Colonic mucosa (tissue), 4 donors: ENCODE measurements around the gene IQCN. TPM values are rescaled to one million over a fixed set of nuclear protein-coding genes. Genes with fewer than 3 reads are reported as not detected.

ENCODE experiments used
- DNase-seq: peaks from one replicate; pipeline ENCODE4 v3.0.0-alpha.2; 2020
- H3K27ac ChIP-seq: fragments of 200-600 bp; one replicate; pipeline ENCODE4 v1.8.0; 2021
- H3K27me3 ChIP-seq: fragments of 200-600 bp; one replicate; pipeline ENCODE4 v1.8.0; 2021
- H3K36me3 ChIP-seq: fragments of 200-600 bp; one replicate; pipeline ENCODE4 v1.8.0; 2021
- H3K4me1 ChIP-seq: fragments of 200-600 bp; one replicate; pipeline ENCODE4 v1.8.0; 2021; ENCODE audit warnings: mild to moderate bottlenecking
- H3K4me3 ChIP-seq: fragments of 200-600 bp; one replicate; pipeline ENCODE4 v1.8.0; 2021
- H3K9ac ChIP-seq, 2 donors: one replicate each; pipeline ENCODE4 v1.7.0; 2013; ENCODE audit warnings: control low read depth in 2 of 2, low read depth in 2 of 2, low read length in 2 of 2
- H3K9me3 ChIP-seq: fragments of 200-600 bp; one replicate; pipeline ENCODE4 v1.8.0; 2021
- CTCF ChIP-seq: fragments of 200-600 bp; IDR thresholded peaks from one replicate; pipeline ENCODE4 v1.8.0; 2022; ENCODE audit warnings: antibody characterized with exemption, mild to moderate bottlenecking
- intact Hi-C: fragments of 100-400 bp; cut with DNase I; formaldehyde crosslinking; loops from one replicate; pipeline ENCODE4 v1.14.1; 2022
- total RNA-seq, 2 donors: library from RNA; stranded (reverse); fragmentation: NEBNext Ultra II Directional in 1 of 2; extraction: Animal tissue kit (Norgen Biotek cat#: 25700) in 1 of 2; gene quantifications; one replicate each; pipeline ENCODE4 v1.2.1, GENCODE V29; 2021
- donor health status: healthy.
- donor health status: DM: no; HTN: no; CAD: no.
- donor health status: DM: no; HTN: no; CAD: no.

Gene IQCN
- total RNA-seq, 2 donors from 2014 or later, result 1.7 to 3.0 TPM

GRCh38 chr19:18219911-18220631 lies 54.2 kb downstream of the IQCN start:
- DNase-seq, result no peak
- Histone ChIP-seq H3K9me3 (no peaks in the 10 kb centered on the region), H3K9ac (no peak overlapping the region), H3K27me3 (peaks cover 4% of the 10 kb centered on the region), H3K4me3 (no peak overlapping the region), H3K36me3 (no peaks in the 10 kb centered on the region), H3K27ac (no peak overlapping the region), H3K4me1 (peaks cover 5% of the 10 kb centered on the region)
- no peak for TF ChIP-seq CTCF
- intact Hi-C loops, result loop anchor here (10.0 kb wide), 1 partner anchor 115 kb away; no protein-coding TSS in a partner anchor

DNA sequence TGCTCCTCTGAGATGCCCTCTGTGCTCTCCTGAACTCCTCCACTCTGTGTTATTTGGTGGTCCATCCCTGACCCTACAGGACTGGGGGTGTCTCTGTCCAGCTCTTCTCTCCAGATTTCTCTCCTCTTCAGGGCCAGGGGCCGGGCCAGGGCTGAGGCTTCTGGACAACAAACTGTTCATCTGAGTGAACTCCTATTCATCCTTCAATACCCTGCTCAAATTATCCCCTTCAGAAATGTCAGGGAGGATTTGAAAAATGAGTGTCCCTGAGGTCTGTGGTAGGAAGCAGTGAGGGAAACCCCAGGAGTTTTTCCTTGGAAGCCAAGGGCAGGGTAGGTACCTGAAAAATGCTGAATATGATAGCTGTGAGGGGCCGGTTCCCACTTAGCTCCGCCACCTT lies 55.7 kb downstream of the IQCN start:
- no peak for TF ChIP-seq CTCF
- intact Hi-C loops, result loop anchor here (10.0 kb wide), 1 partner anchor 116 kb away; no protein-coding TSS in a partner anchor

GRCh38 chr19:18218159-18218558 lies 56.1 kb downstream of the IQCN start:
- Histone ChIP-seq H3K4me3 (no peak overlapping the region), H3K27ac (no peak overlapping the region), H3K9me3 (no peaks in the 10 kb centered on the region), H3K36me3 (no peaks in the 10 kb centered on the region), H3K9ac (no peak overlapping the region), H3K4me1 (no peaks in the 10 kb centered on the region), H3K27me3 (no peaks in the 10 kb centered on the region)
- intact Hi-C loops, result loop anchor here (10.0 kb wide), 1 partner anchor 117 kb away; no protein-coding TSS in a partner anchor
- no peak for DNase-seq
- no peak for TF ChIP-seq CTCF

More for the DNA sequence above, 55.7 kb downstream of the IQCN start:
- no peaks in the 10 kb centered on the region for H3K9me3 ChIP-seq
- no peaks in the 10 kb centered on the region for H3K36me3 ChIP-seq
- no peak for DNase-seq
- no peak overlapping the region for H3K4me3 ChIP-seq
- H3K27ac ChIP-seq, result no peak overlapping the region
- H3K27me3 ChIP-seq, result no peaks in the 10 kb centered on the region
- H3K4me1 ChIP-seq, result no peaks in the 10 kb centered on the region
- H3K9ac ChIP-seq, result no peak overlapping the region

DNA sequence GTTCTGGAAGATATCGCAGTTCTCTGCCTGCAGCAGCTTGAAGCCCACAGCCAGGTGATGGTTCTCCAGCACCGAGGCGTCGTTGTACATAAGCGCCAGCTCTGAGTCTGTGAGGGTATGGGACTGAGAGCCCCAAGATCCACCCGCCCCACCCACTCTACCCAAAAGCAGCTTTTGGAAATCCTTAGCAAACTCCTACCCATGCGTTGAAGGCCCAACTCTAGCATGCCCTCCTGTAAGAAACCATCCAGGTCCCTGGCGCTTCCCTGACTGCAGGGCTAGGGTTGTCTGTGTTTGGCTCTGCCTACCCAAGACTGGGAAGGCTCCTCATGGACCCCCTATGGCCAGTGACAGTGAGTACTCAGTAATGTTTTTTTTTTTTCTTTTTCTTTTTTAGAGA lies 57.5 kb downstream of the IQCN start:
- Histone ChIP-seq H3K9me3 (no peaks in the 10 kb centered on the region), H3K27ac (no peak overlapping the region), H3K27me3 (no peaks in the 10 kb centered on the region), H3K4me1 (no peaks in the 10 kb centered on the region), H3K9ac (no peak overlapping the region), H3K36me3 (no peaks in the 10 kb centered on the region), H3K4me3 (no peak overlapping the region)
- no peak for DNase-seq
- no peak for TF ChIP-seq CTCF
- intact Hi-C loops, result loop anchor here (10.0 kb wide), 1 partner anchor 118 kb away; no protein-coding TSS in a partner anchor

GRCh38 chr19:18214779-18215433 lies 59.3 kb downstream of the IQCN start:
- no peak for DNase-seq
- no peaks in the 10 kb centered on the region for H3K9me3 ChIP-seq
- no peak overlapping the region for H3K4me3 ChIP-seq
- no peak for TF ChIP-seq CTCF
- H3K27ac ChIP-seq, result no peak overlapping the region
- no peaks in the 10 kb centered on the region for H3K27me3 ChIP-seq
- H3K4me1 ChIP-seq, result no peaks in the 10 kb centered on the region
- no peak overlapping the region for H3K9ac ChIP-seq
- intact Hi-C loops, result loop anchor here (10.0 kb wide), 1 partner anchor 120 kb away; no protein-coding TSS in a partner anchor
- H3K36me3 ChIP-seq, result no peaks in the 10 kb centered on the region
